PC-3 (cell line): ENCODE data around the gene CIROP.

Experiments used
- CTCF ChIP-seq: fragments of 300-600 bp; sonication (generic); conservative IDR thresholded peaks from 2 replicates; pipeline ENCODE4 v1.5.1; 2017; ENCODE audit warnings: antibody characterized with exemption, low read depth, mild to moderate bottlenecking, low read length
- EZH2 ChIP-seq: fragments of 300-600 bp; sonication (generic); IDR thresholded peaks from one replicate; pipeline ENCODE4 v1.6.1; 2017; ENCODE audit warnings: antibody characterized with exemption, mild to moderate bottlenecking, low read length; ENCODE audit not compliant: unreplicated experiment

- TF ChIP-seq CTCF: peak; percentile 99
- no peak for TF ChIP-seq EZH2
These were observed 35.9 kb downstream of the CIROP start for GRCh38 chr14:23068789-23069412.
